Tibial artery (tissue), 4 donors: Measurements from ENCODE around the gene SPTLC1.
"Not testable (repeated sequence)": the region's sequence is repeated elsewhere in the genome, so short reads cannot be mapped to it uniquely, and the experiment has no call there.

Experiments
- DNase-seq, 2 donors: peaks; one replicate each; pipeline ENCODE4 v3.0.0-alpha.2; 2019
- H3K27ac ChIP-seq, 2 donors: fragments of 200-600 bp; sonication (generic) in 1 of 2; 1 replicate in 1 of 2; 2 replicates in 1 of 2; pipeline ENCODE4 v1.5.1; 2018 to 2019; ENCODE audit warnings: mild to moderate bottlenecking in 1 of 2
- H3K27me3 ChIP-seq, 2 donors: fragments of 200-600 bp; sonication (generic) in 1 of 2; one replicate each; pipeline versions ENCODE4 v1.5.1 to v1.6.0; 2016 to 2019
- H3K36me3 ChIP-seq, 3 donors: fragments of 200-600 bp; sonication (generic) in 2 of 3; one replicate each; pipeline ENCODE4 v1.5.1; 2016 to 2019; ENCODE audit warnings: mild to moderate bottlenecking in 2 of 3
- H3K4me1 ChIP-seq, 4 donors: fragments of 200-600 bp; sonication (generic) in 2 of 4; 1 replicate in 3 of 4; 2 replicates in 1 of 4; pipeline ENCODE4 v1.5.1; 2016 to 2019
- H3K4me3 ChIP-seq, 2 donors: fragments of 200-600 bp; sonication (generic) in 1 of 2; 1 replicate in 1 of 2; 2 replicates in 1 of 2; pipeline ENCODE4 v1.5.1; 2018 to 2019; ENCODE audit warnings: mild to moderate bottlenecking in 2 of 2
- H3K9me3 ChIP-seq, 3 donors: fragments of 200-600 bp; sonication (generic) in 1 of 3; one replicate each; pipeline ENCODE4 v1.5.1; 2016 to 2019
- intact Hi-C: fragments of 100-400 bp; cut with DNase I; formaldehyde crosslinking; loops from one replicate; pipeline ENCODE4 v1.15.0; 2023; ENCODE audit warnings: low total_unique reads
- TF ChIP-seq, protein P1 (sequence below), 2 experiments: fragments of 200-600 bp in 1 of 2; fragments of 450-650 bp in 1 of 2; IDR thresholded peaks; one replicate each; pipeline ENCODE4 v1.5.1; 2017 to 2019; ENCODE audit warnings: antibody characterized with exemption in 2 of 2, mild to moderate bottlenecking in 1 of 2, moderate library complexity in 1 of 2

The SPTLC1 gene

DNA sequence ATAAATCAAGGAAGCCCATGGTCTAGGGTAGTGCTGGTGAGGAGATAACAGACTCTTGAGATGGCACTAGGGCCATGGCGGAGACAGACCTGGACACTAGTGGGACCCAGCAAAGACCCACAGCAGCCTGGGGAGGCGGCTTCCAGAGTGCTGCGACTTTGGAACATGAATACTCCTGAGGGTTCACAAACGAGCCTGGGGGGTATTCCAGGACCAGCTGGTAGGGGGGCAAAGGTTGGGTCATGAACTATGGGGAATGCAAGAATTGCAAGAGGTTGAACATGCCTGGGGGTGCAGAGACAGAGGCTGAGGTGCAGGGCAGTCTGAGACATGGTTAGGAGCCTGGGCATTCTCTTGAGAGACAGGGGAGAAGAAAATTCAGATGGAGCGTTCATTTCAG is 43.8 kb upstream of the SPTLC1 start:
- H3K27ac ChIP-seq, result no peak overlapping the region

DNA sequence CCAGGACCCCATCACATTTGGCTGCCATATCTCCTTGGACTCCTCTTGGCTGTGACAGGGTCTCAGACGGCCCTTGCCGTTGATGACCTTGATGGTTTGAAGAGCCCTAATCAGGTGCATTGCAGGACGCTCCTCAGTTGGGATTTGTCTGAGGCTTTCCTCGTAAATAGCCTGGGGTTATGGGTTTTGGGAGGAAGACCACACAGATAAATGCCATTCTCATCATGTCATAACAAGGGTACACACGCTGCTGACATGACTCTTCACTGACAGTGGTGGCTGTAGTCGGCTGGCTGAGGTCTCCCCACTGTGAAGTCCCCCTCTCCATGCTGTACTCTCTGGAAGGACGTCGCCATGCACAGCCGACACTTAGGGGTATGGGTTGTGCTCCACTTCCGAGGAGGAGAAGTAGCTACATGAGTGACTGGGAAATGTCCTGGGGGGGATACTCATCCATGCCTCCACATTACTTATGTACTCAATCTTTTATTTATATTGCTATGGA is 42.9 kb upstream of the SPTLC1 start:
- intact Hi-C loops, result no loop called here
- no peaks in the 10 kb centered on the region for H3K4me1 ChIP-seq
- no peak overlapping the region for H3K4me3 ChIP-seq
- H3K36me3 ChIP-seq, result no peaks in the 10 kb centered on the region
- H3K9me3 ChIP-seq, result peaks cover 0 to 4% (median 0%) of the 10 kb centered on the region in 3 donors
- H3K27ac ChIP-seq, result no peak overlapping the region
- TF ChIP-seq, protein P1, sequence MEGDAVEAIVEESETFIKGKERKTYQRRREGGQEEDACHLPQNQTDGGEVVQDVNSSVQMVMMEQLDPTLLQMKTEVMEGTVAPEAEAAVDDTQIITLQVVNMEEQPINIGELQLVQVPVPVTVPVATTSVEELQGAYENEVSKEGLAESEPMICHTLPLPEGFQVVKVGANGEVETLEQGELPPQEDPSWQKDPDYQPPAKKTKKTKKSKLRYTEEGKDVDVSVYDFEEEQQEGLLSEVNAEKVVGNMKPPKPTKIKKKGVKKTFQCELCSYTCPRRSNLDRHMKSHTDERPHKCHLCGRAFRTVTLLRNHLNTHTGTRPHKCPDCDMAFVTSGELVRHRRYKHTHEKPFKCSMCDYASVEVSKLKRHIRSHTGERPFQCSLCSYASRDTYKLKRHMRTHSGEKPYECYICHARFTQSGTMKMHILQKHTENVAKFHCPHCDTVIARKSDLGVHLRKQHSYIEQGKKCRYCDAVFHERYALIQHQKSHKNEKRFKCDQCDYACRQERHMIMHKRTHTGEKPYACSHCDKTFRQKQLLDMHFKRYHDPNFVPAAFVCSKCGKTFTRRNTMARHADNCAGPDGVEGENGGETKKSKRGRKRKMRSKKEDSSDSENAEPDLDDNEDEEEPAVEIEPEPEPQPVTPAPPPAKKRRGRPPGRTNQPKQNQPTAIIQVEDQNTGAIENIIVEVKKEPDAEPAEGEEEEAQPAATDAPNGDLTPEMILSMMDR (IDR thresholded peaks at IDR 0.05), result no peak
- peaks cover 0 to 2% of the 10 kb centered on the region in 2 donors for H3K27me3 ChIP-seq
- no peak for DNase-seq

More for the DNA sequence above, 43.8 kb upstream of the SPTLC1 start:
- no peaks in the 10 kb centered on the region for H3K36me3 ChIP-seq
- H3K4me1 ChIP-seq, result no peaks in the 10 kb centered on the region
- H3K9me3 ChIP-seq, result peaks cover 0 to 4% (median 0%) of the 10 kb centered on the region in 3 donors
- intact Hi-C loops, result no loop called here
- peaks cover 0 to 2% of the 10 kb centered on the region in 2 donors for H3K27me3 ChIP-seq
- no peak for DNase-seq
- TF ChIP-seq, protein P1 (IDR thresholded peaks at IDR 0.05), result no peak
- no peak overlapping the region for H3K4me3 ChIP-seq

DNA sequence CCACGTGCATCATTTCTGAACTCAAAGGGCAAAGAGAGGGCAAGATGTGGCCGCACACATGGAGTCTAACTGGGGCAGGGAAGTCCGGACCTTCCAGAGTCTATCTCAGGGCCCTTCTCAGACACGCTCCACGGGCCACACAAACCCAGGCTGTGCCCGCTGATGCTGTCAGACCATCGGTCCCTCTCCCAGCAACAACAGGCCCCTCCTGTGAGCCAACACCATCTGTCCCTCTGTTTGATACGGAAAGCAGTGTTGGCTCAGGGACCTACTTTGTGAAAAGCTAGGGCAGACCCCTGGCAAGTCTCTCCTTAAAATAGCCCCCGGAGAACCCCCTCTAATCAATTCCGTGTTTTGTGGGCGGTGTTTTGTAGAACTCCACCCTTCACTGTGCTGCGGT is 40.5 kb upstream of the SPTLC1 start:
- H3K27ac ChIP-seq, DNase-seq, H3K4me1 ChIP-seq, H3K36me3 ChIP-seq, H3K4me3 ChIP-seq, H3K27me3 ChIP-seq, H3K9me3 ChIP-seq, intact Hi-C loops: not testable (repeated sequence)

DNA sequence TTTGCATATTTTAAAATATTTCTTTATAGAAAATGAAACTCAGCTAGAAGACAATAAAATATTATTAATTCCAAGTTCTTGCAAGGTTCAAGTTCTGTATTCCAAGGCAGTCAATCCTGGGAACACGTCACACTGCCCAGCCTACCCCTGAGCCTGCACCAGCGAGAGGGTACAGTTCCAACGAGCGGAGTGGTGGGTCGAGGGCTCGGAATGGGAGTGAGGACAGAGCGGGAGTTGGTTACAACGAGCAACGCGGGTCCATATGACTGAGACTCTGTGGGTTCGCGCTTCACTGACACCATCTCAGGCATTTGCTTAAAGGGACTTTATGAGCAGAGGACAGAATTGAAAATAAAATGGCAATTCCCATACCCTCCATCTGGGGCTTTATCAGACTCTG is 40.0 kb upstream of the SPTLC1 start:
- Histone ChIP-seq H3K27ac (no peak overlapping the region), H3K4me3 (no peak overlapping the region), H3K27me3 (peaks cover 0 to 2% of the 10 kb centered on the region in 2 donors), H3K4me1 (no peaks in the 10 kb centered on the region), H3K9me3 (no peaks in the 10 kb centered on the region), H3K36me3 (no peaks in the 10 kb centered on the region)
- intact Hi-C loops, result no loop called here
- no peak for DNase-seq
- TF ChIP-seq, protein P1 (IDR thresholded peaks at IDR 0.05), result no peak

DNA sequence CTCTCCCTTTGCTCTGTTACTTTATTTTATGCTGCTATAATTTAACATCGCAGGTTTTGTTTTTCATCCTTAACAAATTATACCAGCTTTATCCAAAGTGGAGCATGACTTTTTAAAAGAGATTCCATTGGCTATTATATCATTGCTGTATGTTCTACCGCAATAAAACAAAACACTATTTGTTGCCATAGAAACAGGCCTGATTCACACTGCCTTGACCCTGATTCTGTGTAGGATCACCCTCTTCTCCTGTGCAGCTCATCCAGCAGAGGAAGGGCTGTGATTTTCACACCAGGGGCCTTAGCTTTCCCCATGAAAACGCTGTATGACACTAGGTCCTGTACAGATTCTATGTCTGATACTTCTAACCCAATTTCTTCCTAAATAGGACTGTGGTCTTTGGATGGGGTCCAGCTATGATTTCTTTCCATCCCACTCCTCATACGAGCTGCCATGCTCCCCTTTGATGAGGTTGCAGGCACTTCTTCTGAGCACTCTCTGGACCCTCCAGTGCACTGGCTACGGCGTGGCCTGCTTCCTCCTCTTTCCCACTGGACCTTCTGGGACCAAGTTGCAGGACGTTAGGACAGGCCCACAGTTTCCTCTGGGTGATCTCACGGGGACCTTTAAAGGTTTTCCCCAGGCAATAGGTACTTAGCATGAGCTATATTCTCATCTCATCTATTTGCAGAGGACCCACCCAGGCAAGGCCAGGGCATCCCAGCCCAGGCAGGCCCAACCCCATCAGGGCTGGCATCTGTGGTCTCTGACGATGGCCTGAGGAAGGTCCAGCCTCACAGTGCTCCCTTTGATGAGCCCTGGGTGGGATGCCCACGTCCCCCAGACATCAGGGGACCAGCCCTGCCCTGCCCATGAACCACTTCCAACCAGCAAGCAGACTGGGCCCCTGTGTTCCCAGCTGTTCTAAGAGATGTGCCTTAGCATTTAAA is 38.5 kb upstream of the SPTLC1 start:
- H3K4me1 ChIP-seq, intact Hi-C loops, H3K4me3 ChIP-seq, H3K27ac ChIP-seq, H3K36me3 ChIP-seq, H3K27me3 ChIP-seq, DNase-seq, H3K9me3 ChIP-seq: not testable (repeated sequence)

DNA sequence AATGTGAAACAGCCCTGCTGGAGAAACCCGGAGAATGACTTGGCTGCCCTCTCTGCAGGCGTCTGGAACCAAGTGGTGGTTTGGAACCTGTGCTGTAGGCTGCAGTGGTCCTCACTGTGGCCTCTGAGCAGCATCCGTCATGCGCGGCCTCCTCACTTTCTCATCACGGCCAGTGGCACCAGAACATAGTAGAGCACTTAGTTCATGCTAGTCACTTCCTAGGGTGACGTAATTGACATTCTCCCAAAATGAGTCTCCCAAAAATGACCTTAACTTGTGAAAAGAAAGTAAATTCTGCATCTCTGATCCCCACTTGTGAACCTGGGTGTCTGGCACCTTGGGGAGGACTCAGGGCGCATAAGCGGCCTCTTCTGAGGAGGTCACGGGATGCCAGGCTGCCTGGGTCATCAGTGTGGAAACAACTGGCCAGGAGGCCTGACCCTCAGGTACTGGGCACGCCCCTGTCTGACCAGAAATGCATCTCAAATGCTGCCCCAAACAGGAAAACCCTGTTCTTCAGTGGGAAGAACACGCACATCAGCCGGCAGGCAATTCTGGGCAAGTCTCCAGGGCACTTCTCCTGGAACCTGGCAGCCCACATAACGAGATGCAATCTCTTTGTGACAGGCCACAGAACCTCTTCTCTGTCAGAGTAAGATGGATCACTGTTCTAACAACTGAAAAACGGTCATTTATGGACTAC is 36.6 kb upstream of the SPTLC1 start:
- H3K27ac ChIP-seq, result no peak overlapping the region
- TF ChIP-seq, protein P1 (IDR thresholded peaks at IDR 0.05), result no peak
- no peak overlapping the region for H3K4me3 ChIP-seq
- H3K27me3 ChIP-seq, result no peaks in the 10 kb centered on the region
- intact Hi-C loops, result no loop called here
- DNase-seq, result no peak
- H3K36me3 ChIP-seq, result no peaks in the 10 kb centered on the region
- peaks cover 0 to 10% (median 4%) of the 10 kb centered on the region in 4 donors for H3K4me1 ChIP-seq
- no peaks in the 10 kb centered on the region for H3K9me3 ChIP-seq

DNA sequence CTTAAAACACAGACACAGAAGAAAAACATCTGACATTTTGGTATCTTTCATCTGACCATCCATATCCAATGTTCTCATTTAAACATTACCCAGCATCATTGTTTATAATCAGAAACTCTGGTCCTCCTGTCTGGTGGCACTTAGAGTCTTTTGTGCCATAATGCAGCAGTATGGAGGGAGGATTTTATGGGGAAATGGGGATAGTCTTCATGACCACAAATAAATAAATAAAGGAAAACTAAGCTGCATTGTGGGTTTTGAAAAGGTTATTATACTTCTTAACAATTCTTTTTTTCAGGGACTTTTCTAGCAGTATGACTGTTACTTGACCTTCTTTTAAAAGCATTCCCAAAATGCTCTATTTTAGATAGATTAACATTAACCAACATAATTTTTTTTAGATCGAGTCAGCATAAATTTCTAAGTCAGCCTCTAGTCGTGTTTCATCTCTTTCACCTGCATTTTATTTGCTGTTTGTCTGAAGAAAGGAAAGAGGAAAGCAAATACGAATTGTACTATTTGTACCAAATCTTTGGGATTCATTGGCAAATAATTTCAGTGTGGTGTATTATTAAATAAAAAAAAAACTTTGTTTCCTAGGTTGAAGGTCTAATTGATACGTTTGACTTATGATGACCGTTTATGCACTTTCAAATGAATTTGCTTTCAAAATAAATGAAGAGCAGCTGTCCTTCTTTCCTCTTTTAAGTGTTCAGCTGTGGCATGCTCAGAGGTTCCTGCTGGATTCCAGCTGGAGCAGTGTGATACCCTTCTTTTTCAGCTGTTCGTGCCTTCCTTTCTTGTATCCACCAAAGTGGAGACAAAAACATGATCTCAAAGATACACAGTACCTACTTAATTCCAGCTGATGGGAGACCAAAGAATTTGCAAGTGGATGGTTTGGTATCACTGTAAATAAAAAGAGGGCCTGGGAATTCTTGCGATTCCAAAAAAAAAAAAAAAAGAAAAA is 35.6 kb upstream of the SPTLC1 start:
- intact Hi-C loops, H3K9me3 ChIP-seq, H3K27ac ChIP-seq, H3K4me3 ChIP-seq, H3K36me3 ChIP-seq, DNase-seq, H3K27me3 ChIP-seq: not testable (repeated sequence)
- peaks cover 0 to 15% (median 6%) of the 10 kb centered on the region in 4 donors for H3K4me1 ChIP-seq
